Breast epithelium (tissue), 3 donors: ENCODE results near the gene IL22RA1.

Source experiments
- CTCF ChIP-seq, 3 donors: fragments of 450-650 bp; IDR thresholded peaks; one replicate each; pipeline ENCODE4 v1.5.1; 2016 to 2017; ENCODE audit warnings: antibody characterized with exemption in 3 of 3, mild to moderate bottlenecking in 3 of 3, moderate library complexity in 3 of 3
- POLR2A ChIP-seq: fragments of 450-650 bp; IDR thresholded peaks from one replicate; pipeline ENCODE4 v1.6.1; 2016; ENCODE audit warnings: antibody characterized with exemption, mild to moderate bottlenecking, moderate library complexity
- POLR2AphosphoS5 ChIP-seq, 3 donors: sonication (generic); formaldehyde crosslinking; IDR thresholded peaks; one replicate each; pipeline ENCODE4 v1.6.1; 2017; ENCODE audit warnings: antibody characterized with exemption in 3 of 3

- TF ChIP-seq CTCF (IDR thresholded peaks at IDR 0.05) (no peak), POLR2A (no peak), POLR2AphosphoS5 (IDR thresholded peaks at IDR 0.05) (no peak)
Observed at GRCh38 chr1:24111262-24111995, 31.5 kb downstream of the IL22RA1 start.
